CD4-positive, alpha-beta T cell treated with Interleukin-15 for 1 hour (primary cell): ENCODE results near the gene POTEB2.
"Not testable (repeated sequence)": the region's sequence is repeated elsewhere in the genome, so short reads cannot be mapped to it uniquely, and the experiment has no call there.

ENCODE experiments used
- DNase-seq: peaks from one replicate; pipeline ENCODE4 v3.0.0-alpha.2; 2020

POTEB2 gene

GRCh38 chr15:20866214-20866613 lies at the start of gene POTEB2:
TSS of gene POTEB2 (minus strand) at chr15:20866314. CDS start at chr15:20866281, 33 bp downstream.
- DNase-seq, result not testable (repeated sequence)

- DNase-seq, result not testable (repeated sequence)
These were observed 13.8 kb upstream of the POTEB2 start for GRCh38 chr15:20879916-20880315.

- DNase-seq, result not testable (repeated sequence)
These were observed 12.3 kb upstream of the POTEB2 start for GRCh38 chr15:20878464-20878863.

GRCh38 chr15:20877819-20878218 lies 11.7 kb upstream of the POTEB2 start:
- not testable (repeated sequence) for DNase-seq
